Measurements from ENCODE around the gene B3GNT9. TPM values are rescaled to one million over a fixed set of nuclear protein-coding genes. Genes with fewer than 3 reads are reported as not detected.

Gene B3GNT9
- total RNA-seq, 4 donors from 2014 or later: 2.8 to 5.9 (median 4.6) TPM

- TF ChIP-seq, protein P1, sequence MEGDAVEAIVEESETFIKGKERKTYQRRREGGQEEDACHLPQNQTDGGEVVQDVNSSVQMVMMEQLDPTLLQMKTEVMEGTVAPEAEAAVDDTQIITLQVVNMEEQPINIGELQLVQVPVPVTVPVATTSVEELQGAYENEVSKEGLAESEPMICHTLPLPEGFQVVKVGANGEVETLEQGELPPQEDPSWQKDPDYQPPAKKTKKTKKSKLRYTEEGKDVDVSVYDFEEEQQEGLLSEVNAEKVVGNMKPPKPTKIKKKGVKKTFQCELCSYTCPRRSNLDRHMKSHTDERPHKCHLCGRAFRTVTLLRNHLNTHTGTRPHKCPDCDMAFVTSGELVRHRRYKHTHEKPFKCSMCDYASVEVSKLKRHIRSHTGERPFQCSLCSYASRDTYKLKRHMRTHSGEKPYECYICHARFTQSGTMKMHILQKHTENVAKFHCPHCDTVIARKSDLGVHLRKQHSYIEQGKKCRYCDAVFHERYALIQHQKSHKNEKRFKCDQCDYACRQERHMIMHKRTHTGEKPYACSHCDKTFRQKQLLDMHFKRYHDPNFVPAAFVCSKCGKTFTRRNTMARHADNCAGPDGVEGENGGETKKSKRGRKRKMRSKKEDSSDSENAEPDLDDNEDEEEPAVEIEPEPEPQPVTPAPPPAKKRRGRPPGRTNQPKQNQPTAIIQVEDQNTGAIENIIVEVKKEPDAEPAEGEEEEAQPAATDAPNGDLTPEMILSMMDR (IDR thresholded peaks at IDR 0.05; ENCODE audit: low read depth): no peak
These were observed 38.0 kb downstream of the B3GNT9 start for GRCh38 chr16:67112591-67113399.

DNA sequence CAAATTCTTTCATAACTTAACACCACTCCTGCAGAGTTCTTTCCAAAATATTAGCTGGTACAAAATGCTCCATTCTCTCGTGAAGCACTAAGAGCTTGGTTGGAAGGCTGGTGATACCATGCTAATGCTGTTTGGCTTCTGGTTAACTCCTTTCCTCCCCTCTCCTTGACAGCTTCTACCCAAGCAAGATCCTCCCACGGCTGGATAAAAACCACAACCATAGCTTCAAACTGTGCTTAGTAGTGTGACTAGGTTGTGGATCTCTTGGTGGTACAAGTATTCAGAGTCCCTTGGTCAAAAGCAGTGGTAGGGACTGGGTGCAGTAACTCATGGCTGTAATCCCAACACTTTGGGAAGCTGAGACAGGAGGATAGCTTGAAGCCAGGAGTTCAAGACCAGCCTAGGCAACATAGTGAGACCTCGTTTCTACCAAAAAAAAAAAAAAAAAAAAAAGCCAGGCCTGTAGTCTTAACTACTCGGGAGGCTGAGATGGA is 38.8 kb downstream of the B3GNT9 start:
- TF ChIP-seq, protein P1 (IDR thresholded peaks at IDR 0.05; ENCODE audit: low read depth): no peak

DNA sequence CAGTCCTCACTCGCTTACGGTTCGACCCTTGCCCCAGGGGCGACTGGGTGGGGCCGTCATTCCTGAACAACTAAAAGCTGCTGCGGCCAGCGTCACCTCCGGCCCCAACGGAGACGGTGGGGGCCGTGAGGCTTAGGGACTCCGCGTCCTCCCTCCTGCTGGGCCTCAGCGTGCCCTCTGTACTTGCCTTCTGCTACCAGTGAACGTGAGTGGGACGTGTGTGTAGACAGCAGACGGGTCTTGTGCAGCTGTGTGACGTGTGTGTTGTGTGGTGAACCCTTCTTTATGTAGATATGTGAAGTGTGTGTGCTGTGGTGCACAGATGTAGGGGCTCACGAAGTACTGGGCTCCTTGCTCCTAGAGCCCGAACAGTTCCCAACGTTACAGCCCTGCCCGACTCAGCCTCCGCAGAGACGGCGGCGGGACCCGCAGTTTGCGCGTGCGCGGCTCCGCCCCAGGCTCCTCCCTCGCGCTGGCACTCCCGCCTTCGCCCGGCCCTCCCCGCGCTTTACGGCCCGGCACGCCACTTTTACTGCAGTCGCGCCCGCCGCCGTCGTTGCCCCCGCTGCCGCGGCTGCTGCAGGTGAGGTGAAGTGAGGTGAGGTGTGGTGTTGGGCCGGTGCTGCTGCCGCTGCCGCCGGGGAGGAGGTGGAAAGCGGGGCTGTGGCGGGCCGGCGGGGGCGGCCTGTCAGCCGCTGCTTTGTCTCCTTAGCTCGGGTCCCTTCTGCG is 41.2 kb downstream of the B3GNT9 start, which contains the start of gene PHAF1:
TSS of gene PHAF1 (plus strand) at position 535 of the 729 bp plus-strand sequence. CDS start 235 bp downstream, outside the sequence.
- TF ChIP-seq, protein P1 (IDR thresholded peaks at IDR 0.05; ENCODE audit: low read depth): no peak

DNA sequence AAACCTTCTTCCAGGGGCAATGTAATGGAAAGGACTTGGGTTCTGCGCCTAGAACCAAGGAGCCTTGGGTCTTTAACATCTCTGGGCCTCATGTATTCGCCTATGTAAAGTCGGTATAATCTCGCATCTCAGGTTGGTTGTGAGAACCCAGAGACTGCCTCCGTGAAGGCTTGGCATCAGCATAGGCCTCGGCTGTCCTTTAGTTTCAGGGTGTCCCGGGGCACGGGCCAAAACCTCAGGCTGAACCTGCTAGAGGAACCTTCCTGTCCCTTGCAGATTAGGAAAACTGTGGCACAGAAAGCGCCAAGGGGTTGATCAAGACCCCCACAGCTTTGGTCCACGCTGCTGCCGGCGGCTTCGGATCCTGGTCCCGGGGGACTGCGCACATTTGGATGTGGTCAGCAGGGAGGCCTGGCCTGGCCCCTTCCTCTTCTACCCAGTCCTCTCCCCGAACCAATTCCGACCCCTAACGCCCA is 41.8 kb downstream of the B3GNT9 start:
- TF ChIP-seq, protein P1 (IDR thresholded peaks at IDR 0.05; ENCODE audit: low read depth): no peak

GRCh38 chr16:67108489-67108888 is 42.3 kb downstream of the B3GNT9 start:
- TF ChIP-seq, protein P1 (IDR thresholded peaks at IDR 0.05; ENCODE audit: low read depth): no peak

- TF ChIP-seq, protein P1 (IDR thresholded peaks at IDR 0.05; ENCODE audit: low read depth): no peak
These were observed 44.9 kb downstream of the B3GNT9 start for GRCh38 chr16:67105881-67106280.

- TF ChIP-seq, protein P1 (IDR thresholded peaks at IDR 0.05; ENCODE audit: low read depth): no peak
These were observed 45.6 kb downstream of the B3GNT9 start for GRCh38 chr16:67105246-67105645.

Measured in subcutaneous adipose tissue (tissue), 4 donors.